ENCODE measurements around the gene DEFB131A. TPM values are rescaled to one million over a fixed set of nuclear protein-coding genes. Genes with fewer than 3 reads are reported as not detected.
"Not testable (repeated sequence)": the region's sequence is repeated elsewhere in the genome, so short reads cannot be mapped to it uniquely, and the experiment has no call there.

Gene DEFB131A
- total RNA-seq, 2 donors from 2014 or later: not detected

DNA sequence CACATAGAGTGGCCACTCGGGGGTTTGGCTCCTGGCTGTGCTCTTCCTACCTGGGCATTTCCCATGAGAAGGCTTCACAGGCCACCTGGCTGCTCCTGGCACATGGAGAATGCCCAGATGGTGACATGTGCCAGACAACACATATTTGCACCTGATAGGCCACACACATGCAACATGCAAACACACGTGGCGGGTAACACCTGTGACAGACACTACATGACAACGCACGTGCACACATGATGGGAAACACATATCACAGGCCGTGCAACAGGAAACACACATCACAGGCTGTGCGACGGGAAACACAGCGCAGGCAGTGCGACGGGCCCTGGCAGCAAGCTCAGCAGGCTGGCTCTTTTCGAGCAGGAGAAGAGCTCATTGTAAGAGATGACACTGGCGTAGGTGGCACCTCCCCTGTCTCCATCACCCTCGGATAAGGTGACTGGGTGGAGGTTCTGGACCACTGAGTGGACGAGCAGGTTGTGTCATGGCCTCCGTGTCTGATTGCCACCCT is 55.8 kb downstream of the DEFB131A start:
- not testable (repeated sequence) for H3K36me3 Mint-ChIP-seq (ENCODE audit: low read depth); DNase-seq; ATAC-seq; H3K4me1 Mint-ChIP-seq; H3K4me3 Mint-ChIP-seq; H3K27ac Mint-ChIP-seq; H3K9me3 ChIP-seq (ENCODE audit: control insufficient read depth, low read length, poor library complexity, severe bottlenecking)
- peaks cover 23% of the 10 kb centered on the region for H3K27me3 Mint-ChIP-seq

Other genes with a start within 250 kb of the DEFB131A start
- gene USP17L10, start 233.8 kb upstream of the DEFB131A start, total RNA-seq: not detected
- not detected for gene USP17L11, start 229.0 kb upstream of the DEFB131A start, total RNA-seq
- not detected for gene USP17L12, start 224.3 kb upstream of the DEFB131A start, total RNA-seq
- gene USP17L13, start 219.5 kb upstream of the DEFB131A start, total RNA-seq: not detected
- gene USP17L15, start 210.0 kb upstream of the DEFB131A start, total RNA-seq: not detected
- gene USP17L17, start 200.5 kb upstream of the DEFB131A start, total RNA-seq: not detected
- gene USP17L18, start 195.8 kb upstream of the DEFB131A start, total RNA-seq: not detected
- not detected for gene USP17L19, start 191.0 kb upstream of the DEFB131A start, total RNA-seq
- not detected for gene USP17L20, start 186.3 kb upstream of the DEFB131A start, total RNA-seq
- gene USP17L21, start 181.5 kb upstream of the DEFB131A start, total RNA-seq: not detected
- gene USP17L22, start 176.8 kb upstream of the DEFB131A start, total RNA-seq: under 1 TPM in 1 of 2 donors, not detected in 1; 0.26 TPM
- gene USP17L24, start 119.2 kb upstream of the DEFB131A start, total RNA-seq: not detected
- not detected for gene USP17L25, start 114.5 kb upstream of the DEFB131A start, total RNA-seq
- gene USP17L26, start 109.8 kb upstream of the DEFB131A start, total RNA-seq: not detected
- gene USP17L5, start 105.0 kb upstream of the DEFB131A start, total RNA-seq: not detected
- not detected for gene USP17L27, start 100.3 kb upstream of the DEFB131A start, total RNA-seq
- gene USP17L28, start 95.5 kb upstream of the DEFB131A start, total RNA-seq: not detected
- gene USP17L29, start 90.8 kb upstream of the DEFB131A start, total RNA-seq: not detected
- not detected for gene USP17L30, start 81.3 kb upstream of the DEFB131A start, total RNA-seq